Muscle layer of duodenum (tissue), 2 donors: ENCODE data around the gene LARP4B.

Experiments used
- H3K27ac ChIP-seq: one replicate; pipeline ENCODE4 v1.7.0; 2013; ENCODE audit warnings: mild to moderate bottlenecking, low read length
- H3K27me3 ChIP-seq: one replicate; pipeline ENCODE4 v1.7.0; 2013; ENCODE audit warnings: low read depth, mild to moderate bottlenecking, control low read depth, low read length
- H3K36me3 ChIP-seq, 2 donors: one replicate each; pipeline ENCODE4 v1.7.0; 2013; ENCODE audit warnings: low read length in 2 of 2, control low read depth in 1 of 2, mild to moderate bottlenecking in 1 of 2; ENCODE audit not compliant: insufficient read depth in 2 of 2, control insufficient read depth in 1 of 2
- H3K4me1 ChIP-seq, 2 donors: one replicate each; pipeline ENCODE4 v1.7.0; 2013; ENCODE audit warnings: low read length in 2 of 2, mild to moderate bottlenecking in 2 of 2, control low read depth in 1 of 2, moderate library complexity in 1 of 2; ENCODE audit not compliant: insufficient read depth in 2 of 2, control insufficient read depth in 1 of 2
- H3K4me3 ChIP-seq, 2 donors: one replicate each; pipeline ENCODE4 v1.7.0; 2013; ENCODE audit warnings: low read length in 2 of 2, low read depth in 1 of 2, mild to moderate bottlenecking in 1 of 2
- H3K9me3 ChIP-seq, 2 donors: one replicate each; pipeline ENCODE4 v1.7.0; 2013; ENCODE audit warnings: low read length in 2 of 2, control low read depth in 1 of 2, mild to moderate bottlenecking in 1 of 2; ENCODE audit not compliant: control insufficient read depth in 1 of 2
- donor health status: healthy.

Gene LARP4B

GRCh38 chr10:844552-844951 lies 87.0 kb downstream of the LARP4B start:
- Histone ChIP-seq H3K4me3 (no peak overlapping the region), H3K27ac (no peak overlapping the region), H3K36me3 (peaks cover 18 to 30% of the 10 kb centered on the region in 2 donors), H3K9me3 (no peaks in the 10 kb centered on the region), H3K27me3 (no peaks in the 10 kb centered on the region), H3K4me1 (peaks cover 0 to 6% of the 10 kb centered on the region in 2 donors)

DNA sequence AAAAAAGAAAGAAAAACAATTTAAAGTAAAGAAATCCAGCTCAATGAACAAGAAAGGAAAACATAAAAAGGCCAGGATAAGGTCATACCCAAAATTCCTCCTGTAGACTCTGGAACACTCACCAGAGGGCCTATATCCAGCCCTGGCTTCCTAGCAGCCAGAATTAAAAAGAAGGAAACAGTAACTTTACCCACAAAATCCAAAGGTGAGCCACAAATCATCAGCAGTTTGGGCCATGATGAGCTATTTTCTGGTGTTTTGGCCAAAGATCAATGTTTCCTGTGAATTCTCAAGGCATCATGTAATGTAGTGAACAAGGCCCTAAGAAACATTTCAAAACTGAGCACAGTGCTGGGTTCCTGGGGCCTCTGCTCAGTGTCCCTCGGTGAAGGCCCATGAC lies 87.8 kb downstream of the LARP4B start:
- Histone ChIP-seq H3K4me3 (no peak overlapping the region), H3K27ac (no peak overlapping the region), H3K4me1 (peaks cover 0 to 6% of the 10 kb centered on the region in 2 donors), H3K36me3 (peaks cover 18 to 28% of the 10 kb centered on the region in 2 donors), H3K27me3 (no peaks in the 10 kb centered on the region), H3K9me3 (no peaks in the 10 kb centered on the region)

- H3K9me3 ChIP-seq = no peaks in the 10 kb centered on the region
- H3K36me3 ChIP-seq = peaks cover 18 to 28% of the 10 kb centered on the region in 2 donors
- H3K27ac ChIP-seq = no peak overlapping the region
- no peak overlapping the region for H3K4me3 ChIP-seq
- H3K27me3 ChIP-seq = no peaks in the 10 kb centered on the region
- peaks cover 0 to 6% of the 10 kb centered on the region in 2 donors for H3K4me1 ChIP-seq
These were observed 88.7 kb downstream of the LARP4B start for GRCh38 chr10:842795-843194.

DNA sequence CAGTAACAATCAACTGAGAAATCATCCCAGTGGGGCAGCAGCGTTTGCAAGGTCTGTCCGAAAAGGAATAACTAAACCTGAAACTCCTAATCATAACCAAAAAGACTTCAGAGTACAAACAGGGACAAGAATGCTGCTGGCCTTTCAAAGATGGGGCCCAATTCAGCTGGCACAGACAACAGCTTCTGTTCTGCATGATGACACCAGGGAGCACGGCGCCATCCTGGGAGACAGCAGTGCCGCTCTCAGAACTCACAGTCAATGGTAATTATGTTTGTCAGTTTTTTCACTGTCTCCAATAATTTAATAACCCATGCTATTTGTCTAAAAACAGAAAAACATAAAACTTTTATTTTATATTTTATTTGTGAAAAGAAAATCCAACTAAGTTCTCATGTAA lies 90.0 kb downstream of the LARP4B start:
- Histone ChIP-seq H3K4me1 (peaks cover 0 to 6% of the 10 kb centered on the region in 2 donors), H3K4me3 (no peak overlapping the region), H3K27ac (no peak overlapping the region), H3K27me3 (no peaks in the 10 kb centered on the region), H3K9me3 (no peaks in the 10 kb centered on the region), H3K36me3 (peaks cover 14 to 28% of the 10 kb centered on the region in 2 donors)

GRCh38 chr10:839550-840205 lies 91.8 kb downstream of the LARP4B start:
- Histone ChIP-seq H3K27me3 (no peaks in the 10 kb centered on the region), H3K4me3 (no peak overlapping the region), H3K9me3 (no peaks in the 10 kb centered on the region), H3K27ac (no peak overlapping the region), H3K4me1 (no peaks in the 10 kb centered on the region), H3K36me3 (peaks cover 22 to 35% of the 10 kb centered on the region in 2 donors)

- H3K9me3 ChIP-seq = no peaks in the 10 kb centered on the region
- H3K4me1 ChIP-seq = no peaks in the 10 kb centered on the region
- no peak overlapping the region for H3K4me3 ChIP-seq
- H3K27ac ChIP-seq = no peak overlapping the region
- H3K27me3 ChIP-seq = no peaks in the 10 kb centered on the region
- H3K36me3 ChIP-seq = peaks cover 13 to 35% of the 10 kb centered on the region in 2 donors
These were observed 94.7 kb downstream of the LARP4B start for GRCh38 chr10:836782-837181.

GRCh38 chr10:834493-834892 lies 97.0 kb downstream of the LARP4B start:
- H3K27ac ChIP-seq = no peak overlapping the region
- H3K9me3 ChIP-seq = no peaks in the 10 kb centered on the region
- H3K4me1 ChIP-seq = no peaks in the 10 kb centered on the region
- H3K27me3 ChIP-seq = no peaks in the 10 kb centered on the region
- H3K36me3 ChIP-seq = peaks cover 12 to 17% of the 10 kb centered on the region in 2 donors
- no peak overlapping the region for H3K4me3 ChIP-seq

- no peaks in the 10 kb centered on the region for H3K27me3 ChIP-seq
- H3K27ac ChIP-seq = no peak overlapping the region
- peaks cover 42 to 56% of the 10 kb centered on the region in 2 donors for H3K36me3 ChIP-seq
- H3K4me3 ChIP-seq = no peak overlapping the region
- no peaks in the 10 kb centered on the region for H3K4me1 ChIP-seq
- H3K9me3 ChIP-seq = no peaks in the 10 kb centered on the region
These were observed 102.3 kb downstream of the LARP4B start for GRCh38 chr10:829241-829640.

DNA sequence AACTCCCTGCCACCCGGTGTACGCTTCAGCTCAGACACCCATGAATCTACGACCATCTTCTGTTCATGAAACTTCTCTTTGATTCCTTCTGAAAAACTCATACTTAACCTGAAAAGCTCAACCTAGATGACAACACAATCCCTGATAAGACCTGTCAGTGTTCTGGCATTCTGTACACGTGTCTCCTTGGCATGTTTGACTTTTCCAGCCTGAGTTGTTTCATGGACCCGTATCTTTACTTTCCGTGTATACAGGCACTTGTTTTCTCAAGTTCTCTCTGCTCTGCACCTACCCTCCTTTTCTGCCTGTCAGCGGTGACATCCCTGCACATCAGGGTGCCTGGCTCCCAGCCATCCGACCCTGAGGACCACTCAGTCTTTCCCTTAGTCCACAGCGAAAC lies 103.3 kb downstream of the LARP4B start:
- no peak overlapping the region for H3K4me3 ChIP-seq
- H3K4me1 ChIP-seq = no peaks in the 10 kb centered on the region
- H3K27ac ChIP-seq = no peak overlapping the region
- H3K9me3 ChIP-seq = no peaks in the 10 kb centered on the region
- peaks cover 51 to 63% of the 10 kb centered on the region in 2 donors for H3K36me3 ChIP-seq
- no peaks in the 10 kb centered on the region for H3K27me3 ChIP-seq

- Histone ChIP-seq H3K9me3 (no peaks in the 10 kb centered on the region), H3K4me3 (no peak overlapping the region), H3K4me1 (no peaks in the 10 kb centered on the region), H3K27ac (no peak overlapping the region), H3K36me3 (peaks cover 80 to 82% of the 10 kb centered on the region in 2 donors), H3K27me3 (no peaks in the 10 kb centered on the region)
These were observed 106.6 kb downstream of the LARP4B start for GRCh38 chr10:824946-825345.

DNA sequence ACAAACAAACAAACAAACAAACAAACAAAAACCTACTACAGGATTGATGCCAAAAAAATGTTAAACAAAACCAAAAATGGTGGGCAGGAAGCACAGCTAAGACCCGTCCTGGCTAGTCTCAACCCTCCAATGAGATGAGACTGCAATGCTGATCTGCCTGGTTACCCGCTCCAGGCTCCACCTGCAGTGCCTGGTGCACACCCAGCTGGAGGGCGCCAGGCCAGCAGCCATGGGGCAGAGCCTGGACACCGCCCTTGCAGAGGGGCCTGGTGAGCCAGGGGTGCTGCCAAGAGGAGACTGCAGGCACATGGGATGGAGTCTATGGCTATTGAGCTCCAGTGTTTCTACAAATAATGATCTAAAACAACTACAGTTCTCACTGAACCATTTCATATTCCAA lies 107.0 kb downstream of the LARP4B start:
- Histone ChIP-seq H3K27me3 (no peaks in the 10 kb centered on the region), H3K4me3 (no peak overlapping the region), H3K9me3 (no peaks in the 10 kb centered on the region), H3K4me1 (no peaks in the 10 kb centered on the region), H3K36me3 (peaks cover 83 to 84% of the 10 kb centered on the region in 2 donors), H3K27ac (no peak overlapping the region)
